Activated T-helper 2 cell treated with anti-CD3 and anti-CD28 coated beads, Interferon-gamma antibody, Interleukin-2, Interleukin-4, amounts not matched to agents 10 μg/mL and 5 μg/mL and 100 μg/mL, durations not matched to agents 14 hours and 24 hours and 36 hours (primary cell): ENCODE data around the gene UCN. TPM values are rescaled to one million over a fixed set of nuclear protein-coding genes. Genes with fewer than 3 reads are reported as not detected.
"Not testable (repeated sequence)": the region's sequence is repeated elsewhere in the genome, so short reads cannot be mapped to it uniquely, and the experiment has no call there.

ENCODE experiments used
- DNase-seq: peaks from one replicate; pipeline ENCODE4 v3.0.0; 2021; ENCODE audit warnings: low spot score
- H3K27ac Mint-ChIP-seq: one replicate; pipeline ENCODE4 v1.8.0; 2021; ENCODE audit warnings: mixed read lengths
- H3K27me3 Mint-ChIP-seq: one replicate; pipeline ENCODE4 v1.8.0; 2021; ENCODE audit warnings: low read depth, mixed read lengths
- H3K36me3 Mint-ChIP-seq: one replicate; pipeline ENCODE4 v1.8.0; 2021; ENCODE audit warnings: low read depth, mixed read lengths
- H3K4me1 Mint-ChIP-seq: one replicate; pipeline ENCODE4 v1.8.0; 2021; ENCODE audit warnings: low read depth, mixed read lengths
- H3K4me3 Mint-ChIP-seq: one replicate; pipeline ENCODE4 v1.8.0; 2021; ENCODE audit warnings: low read depth, mild to moderate bottlenecking, moderate library complexity, mixed read lengths
- H3K9me3 Mint-ChIP-seq: one replicate; pipeline ENCODE4 v1.8.0; 2021; ENCODE audit warnings: mixed read lengths
- intact Hi-C: fragments of 100-400 bp; cut with micrococcal nuclease; formaldehyde crosslinking; loops from one replicate; pipeline ENCODE4 v1.15.1; 2023
- total RNA-seq: library from RNA; stranded (reverse); gene quantifications from 2 replicates; pipeline ENCODE4 v1.2.3, GENCODE V29; 2022

Gene UCN, protein sequence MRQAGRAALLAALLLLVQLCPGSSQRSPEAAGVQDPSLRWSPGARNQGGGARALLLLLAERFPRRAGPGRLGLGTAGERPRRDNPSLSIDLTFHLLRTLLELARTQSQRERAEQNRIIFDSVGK
- 0.94 and 1.3 TPM in 2 replicates for total RNA-seq

DNA sequence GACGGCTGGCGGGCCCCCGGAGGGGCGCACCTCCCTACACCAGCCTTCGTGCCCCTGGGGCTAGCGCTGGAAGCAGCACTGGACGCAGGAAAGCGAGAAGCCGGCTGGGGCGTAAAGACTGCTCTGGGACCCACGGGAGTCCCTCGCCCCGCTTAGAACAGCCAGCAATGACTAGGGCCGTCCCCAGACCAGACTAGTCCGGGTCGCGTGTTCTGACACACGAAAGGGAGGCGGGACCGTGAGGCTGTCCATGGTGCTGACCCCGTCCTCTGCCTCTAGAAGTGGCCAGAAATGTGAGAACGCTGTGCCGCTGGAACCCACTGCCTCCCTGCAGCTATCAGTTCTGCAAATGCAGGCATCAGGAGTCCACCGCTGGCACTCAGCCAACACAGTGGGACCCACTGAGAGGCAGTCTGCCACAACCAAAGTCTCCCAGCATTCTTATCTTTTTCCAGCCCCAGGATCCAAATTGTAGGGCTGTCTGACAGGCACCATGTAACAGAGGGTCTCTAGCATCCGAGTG, at the start of gene UCN:
Gene UCN, minus strand, starts transcription at position 87 of the 523 bp plus-strand sequence. CDS start 550 bp downstream, outside the sequence.
- Mint-ChIP-seq H3K27me3 (peaks cover 21% of the 10 kb centered on the region), H3K4me3 (peak within 1 kb of the TSS; percentile 17), H3K4me1 (peaks cover 1% of the 10 kb centered on the region), H3K36me3 (peaks cover 22% of the 10 kb centered on the region), H3K9me3 (no peaks in the 10 kb centered on the region), H3K27ac (no peak within 1 kb of the TSS)
- intact Hi-C loops: no loop called here
- DNase-seq: no peak

DNA sequence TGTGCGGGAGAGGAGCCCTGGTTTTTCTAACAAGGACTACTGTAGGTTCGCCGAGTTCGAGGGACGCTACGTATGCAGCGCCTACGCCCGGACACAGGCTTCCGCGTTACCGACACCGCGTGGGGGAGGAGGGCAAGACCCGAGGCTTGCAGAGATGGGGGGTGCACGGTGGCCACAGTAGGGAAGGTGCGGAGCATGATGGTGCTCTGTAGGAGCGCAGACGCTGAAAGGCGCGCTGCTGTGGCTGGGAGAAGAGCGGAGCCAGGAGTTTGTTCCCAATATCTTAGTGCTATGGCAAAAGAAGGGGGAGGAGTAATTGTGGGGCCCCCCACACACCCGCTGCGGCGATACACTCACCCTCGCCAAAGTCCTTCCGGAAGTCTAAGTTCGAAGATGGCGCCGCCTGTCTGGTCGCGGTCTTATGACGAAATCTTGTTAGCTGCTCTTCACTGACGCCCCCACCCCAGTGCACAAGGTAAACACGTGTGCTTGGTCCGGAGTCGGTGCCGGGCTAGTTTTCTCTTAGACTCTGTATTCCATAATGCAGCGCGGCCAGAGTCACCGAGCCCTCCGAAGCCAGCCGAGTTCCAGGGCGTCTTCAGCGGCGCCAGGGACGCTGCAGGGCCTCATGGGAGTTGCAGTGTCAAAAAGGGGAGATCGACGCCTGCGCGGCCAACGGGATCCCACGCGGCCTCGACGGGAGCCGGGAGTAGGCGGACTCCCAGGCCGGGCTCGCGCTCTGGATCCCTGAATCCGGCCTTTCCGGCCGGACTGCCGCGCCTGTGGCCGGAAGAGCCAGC, 48.3 kb upstream of the UCN start, which contains the start of gene GTF3C2:
Gene GTF3C2, minus strand, starts transcription at position 383 of the 800 bp plus-strand sequence. CDS start 13,210 bp downstream, outside the sequence.
- H3K27me3 Mint-ChIP-seq: no peaks in the 10 kb centered on the region
- peaks cover 32% of the 10 kb centered on the region for H3K36me3 Mint-ChIP-seq
- peaks cover 31% of the 10 kb centered on the region for H3K4me1 Mint-ChIP-seq
- H3K27ac Mint-ChIP-seq: peak within 1 kb of the TSS; percentile 98
- peak; percentile 90 for DNase-seq
- intact Hi-C loops: loop anchor here (1.0 to 2.0 kb wide), 6 partner anchors 14 to 282 kb away; partner anchors contain the start of genes CAD, EIF2B4, MPV17 and NRBP1
- peak within 1 kb of the TSS; percentile 100 for H3K4me3 Mint-ChIP-seq
- H3K9me3 Mint-ChIP-seq: no peaks in the 10 kb centered on the region

DNA sequence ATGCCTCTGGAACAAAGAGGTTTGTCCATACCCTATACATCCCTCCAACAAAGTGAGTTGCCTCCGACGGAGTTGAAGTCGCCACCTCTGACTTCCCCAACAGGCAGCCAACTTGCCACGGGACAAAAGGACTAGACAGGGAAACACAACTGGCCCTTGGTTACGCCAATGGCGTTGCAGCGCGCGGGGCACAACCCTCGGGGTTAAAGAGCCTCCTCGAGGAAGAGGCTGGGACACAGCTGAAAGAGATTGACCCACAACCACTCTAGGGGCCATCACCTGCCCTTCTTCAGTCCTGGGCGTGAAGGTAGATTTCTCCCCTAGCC, 47.8 kb upstream of the UCN start:
- no peak for DNase-seq
- H3K27me3 Mint-ChIP-seq: no peaks in the 10 kb centered on the region
- H3K4me1 Mint-ChIP-seq: peaks cover 33% of the 10 kb centered on the region
- H3K9me3 Mint-ChIP-seq: no peaks in the 10 kb centered on the region
- H3K27ac Mint-ChIP-seq: peak overlapping the region; percentile 98
- H3K36me3 Mint-ChIP-seq: peaks cover 31% of the 10 kb centered on the region
- intact Hi-C loops: loop anchor here (1.0 to 2.0 kb wide), 6 partner anchors 14 to 283 kb away; partner anchors contain the start of genes CAD, EIF2B4, MPV17 and NRBP1
- peak overlapping the region; percentile 100 for H3K4me3 Mint-ChIP-seq

DNA sequence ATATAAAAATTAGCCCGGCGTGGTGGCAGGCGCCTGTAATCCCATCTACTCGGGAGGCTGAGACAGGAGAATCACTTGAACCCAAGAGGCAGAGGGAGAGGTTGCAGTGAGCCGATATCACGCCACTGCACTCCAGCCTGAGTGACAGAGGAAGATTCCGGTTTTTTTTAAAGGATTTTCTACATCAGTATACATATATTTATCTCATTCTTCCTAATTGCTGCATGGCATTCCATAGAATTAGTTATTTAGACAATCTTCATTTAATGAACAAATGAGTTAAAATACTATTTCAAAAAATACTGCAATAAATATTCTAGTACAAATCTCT, 46.3 kb upstream of the UCN start:
- Mint-ChIP-seq H3K4me3 (peak overlapping the region; percentile 53), H3K9me3 (no peaks in the 10 kb centered on the region), H3K4me1 (peaks cover 38% of the 10 kb centered on the region)

DNA sequence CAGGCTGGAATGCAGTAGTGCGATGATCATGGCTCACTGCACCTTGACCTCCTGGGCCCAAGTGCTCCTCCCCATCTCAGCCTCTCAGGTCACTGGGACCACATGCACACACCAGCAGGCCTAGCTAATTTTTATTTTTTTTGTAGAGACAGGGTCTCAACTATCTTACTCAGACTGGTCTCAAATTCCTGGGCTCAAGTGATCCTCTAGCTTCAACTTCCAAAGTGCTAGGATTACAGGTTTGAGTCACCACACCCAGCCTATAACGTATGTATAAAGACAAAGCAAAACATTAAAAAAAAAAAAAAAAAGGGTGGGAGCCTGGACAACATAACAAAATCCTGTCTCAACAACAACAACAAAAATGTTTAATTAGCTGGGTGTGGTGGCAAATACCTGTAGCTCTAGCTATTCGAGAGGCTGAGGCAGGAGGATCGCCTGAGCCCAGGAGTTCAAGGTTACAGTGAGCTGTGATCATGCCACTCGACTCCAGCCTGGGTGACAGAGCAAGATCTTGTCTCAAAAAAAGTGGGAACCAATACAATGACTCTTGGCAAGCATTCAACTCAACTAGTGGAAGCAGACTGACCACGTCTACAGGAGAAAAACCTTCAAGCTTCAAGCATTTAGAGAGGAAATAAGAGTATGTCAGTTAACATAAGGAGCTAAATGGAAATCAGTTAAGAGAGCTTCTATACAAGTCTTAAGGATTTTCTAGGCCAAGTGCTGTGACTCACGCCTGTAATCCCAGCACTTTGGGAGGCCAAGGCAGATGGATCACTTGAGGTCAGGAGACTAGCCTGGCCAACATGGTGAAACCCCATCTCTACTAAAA, 45.7 kb upstream of the UCN start:
- intact Hi-C loops: no loop called here
- peaks cover 33% of the 10 kb centered on the region for H3K36me3 Mint-ChIP-seq
- peaks cover 38% of the 10 kb centered on the region for H3K4me1 Mint-ChIP-seq

More for the DNA sequence above, 46.3 kb upstream of the UCN start:
- Mint-ChIP-seq H3K27ac (peak overlapping the region; percentile 13), H3K36me3 (peaks cover 30% of the 10 kb centered on the region), H3K27me3 (no peaks in the 10 kb centered on the region)
- intact Hi-C loops: no loop called here
- DNase-seq: no peak

DNA sequence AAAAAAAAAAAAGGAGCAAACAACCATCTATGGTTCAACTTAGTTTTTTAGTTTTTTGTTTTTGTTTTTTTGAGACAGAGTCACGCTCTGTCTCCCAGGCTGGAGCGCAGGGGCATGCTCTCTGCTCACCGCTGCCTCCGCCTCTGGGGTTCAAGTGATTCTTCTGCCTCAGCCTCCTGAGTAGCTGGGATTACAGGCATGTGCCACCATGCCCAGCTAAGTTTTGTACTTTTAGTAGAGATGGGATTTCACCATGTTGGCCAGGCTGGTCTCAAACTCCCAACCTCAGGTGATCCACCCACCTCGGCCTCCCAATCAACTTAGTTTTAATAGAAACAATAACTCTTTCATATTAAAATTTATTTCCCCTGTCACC, 45.1 kb upstream of the UCN start:
- intact Hi-C loops, H3K9me3 Mint-ChIP-seq, H3K4me3 Mint-ChIP-seq, H3K27ac Mint-ChIP-seq, H3K27me3 Mint-ChIP-seq, DNase-seq: not testable (repeated sequence)
- peaks cover 29% of the 10 kb centered on the region for H3K36me3 Mint-ChIP-seq
- H3K4me1 Mint-ChIP-seq: peaks cover 34% of the 10 kb centered on the region

More for the DNA sequence above, 45.7 kb upstream of the UCN start:
- Mint-ChIP-seq H3K27ac (peak overlapping the region; percentile 13), H3K9me3 (no peaks in the 10 kb centered on the region), H3K4me3 (peak overlapping the region; percentile 53), H3K27me3 (no peaks in the 10 kb centered on the region)
- DNase-seq: no peak

DNA sequence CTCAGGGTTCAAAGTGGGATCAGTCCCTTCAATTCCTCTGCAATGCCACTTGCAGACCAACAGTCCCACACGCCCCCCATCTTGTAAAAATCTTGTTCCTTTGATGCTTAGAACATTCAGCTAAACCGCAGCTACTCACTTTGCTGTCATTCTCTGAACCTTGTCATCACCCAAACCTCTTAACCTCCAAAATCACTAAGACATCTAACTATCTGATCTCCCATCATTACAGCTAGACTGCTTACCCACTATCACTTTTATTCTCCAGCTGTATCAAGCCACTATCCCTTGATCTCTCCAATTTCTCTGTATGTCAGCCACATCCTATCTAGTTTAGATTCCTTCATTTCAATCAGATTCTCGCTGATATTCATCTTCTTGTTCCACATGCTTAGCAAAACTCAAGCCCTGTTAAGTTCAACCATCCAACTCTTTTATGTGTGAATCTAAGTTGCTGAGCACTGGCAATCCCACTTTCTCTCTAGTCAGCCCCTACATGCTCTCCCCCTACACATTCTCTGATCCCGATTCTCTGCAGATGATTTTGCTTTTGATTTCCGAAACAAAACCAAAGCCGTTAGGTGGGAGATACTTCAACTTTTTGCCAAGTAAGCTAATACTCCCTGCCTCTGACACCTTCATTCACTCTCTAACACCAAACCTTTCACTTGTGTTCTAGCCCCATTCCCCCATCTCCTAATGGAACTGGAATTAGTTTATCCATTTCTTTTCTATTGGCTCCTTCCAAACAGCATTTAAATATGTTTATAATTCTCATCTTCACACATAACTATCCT, 43.8 kb upstream of the UCN start:
- no peak for DNase-seq
- intact Hi-C loops: loop anchor here (1.0 kb wide), 2 partner anchors 18 to 286 kb away; partner anchors contain the start of genes EIF2B4 and SNX17
- H3K4me3 Mint-ChIP-seq: no peak overlapping the region
- peaks cover 29% of the 10 kb centered on the region for H3K4me1 Mint-ChIP-seq
- H3K27ac Mint-ChIP-seq: peak overlapping the region; percentile 9
- no peaks in the 10 kb centered on the region for H3K27me3 Mint-ChIP-seq
- H3K36me3 Mint-ChIP-seq: peaks cover 29% of the 10 kb centered on the region
- H3K9me3 Mint-ChIP-seq: no peaks in the 10 kb centered on the region

DNA sequence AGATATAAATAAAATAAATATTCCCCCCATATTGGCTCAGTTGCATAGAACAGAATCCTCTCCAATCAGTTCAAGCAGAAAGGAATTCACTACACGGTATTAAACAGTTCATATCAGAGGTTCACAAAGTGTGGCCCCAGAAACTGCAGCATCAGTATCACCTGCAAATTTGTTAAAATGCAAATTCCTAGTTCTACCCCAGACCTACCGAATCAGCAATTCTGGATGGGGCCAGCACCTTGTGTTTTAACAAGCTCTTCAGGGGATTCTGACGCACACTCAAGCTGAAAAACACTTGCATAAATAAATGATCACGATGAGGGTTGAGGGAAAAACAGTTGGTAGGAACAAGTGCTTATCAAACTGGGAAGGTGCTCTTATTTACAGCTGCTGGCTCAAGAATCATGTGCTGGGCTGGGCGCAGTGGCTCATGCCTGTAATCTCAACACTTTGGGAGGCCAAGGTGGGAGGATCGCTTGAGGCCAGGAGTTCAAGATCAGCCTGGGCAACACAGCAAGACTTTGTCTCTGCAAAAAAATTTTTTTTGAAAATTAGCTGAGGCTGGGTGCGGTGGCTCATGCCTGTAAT, 42.0 kb upstream of the UCN start:
- intact Hi-C loops: no loop called here
- H3K36me3 Mint-ChIP-seq: peaks cover 27% of the 10 kb centered on the region
- no peak overlapping the region for H3K27ac Mint-ChIP-seq

DNA sequence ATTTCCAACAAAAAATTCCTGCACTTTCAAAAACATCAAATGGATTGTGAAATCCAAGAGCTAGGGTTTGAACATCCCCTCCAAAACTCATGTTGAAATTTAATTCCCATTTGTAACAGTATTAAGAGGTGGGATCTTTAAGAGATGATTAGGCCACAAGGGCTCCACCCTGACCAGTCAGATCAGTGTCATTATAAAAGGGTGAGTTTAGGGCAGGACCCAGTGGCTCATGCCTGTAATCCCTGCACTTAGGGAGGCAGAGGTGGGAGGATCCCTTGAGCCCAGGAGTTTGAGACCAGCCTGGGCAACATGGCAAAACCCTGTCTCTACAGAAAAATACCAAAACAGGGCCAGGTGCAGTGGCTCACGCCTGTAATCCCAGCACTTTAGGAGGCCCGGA, 39.4 kb upstream of the UCN start:
- Mint-ChIP-seq H3K27me3 (no peaks in the 10 kb centered on the region), H3K9me3 (no peaks in the 10 kb centered on the region), H3K4me1 (peaks cover 17% of the 10 kb centered on the region), H3K27ac (no peak overlapping the region), H3K4me3 (no peak overlapping the region), H3K36me3 (peaks cover 37% of the 10 kb centered on the region)
- intact Hi-C loops: no loop called here
- no peak for DNase-seq

More for the DNA sequence above, 42.0 kb upstream of the UCN start:
- no peak for DNase-seq
- Mint-ChIP-seq H3K27me3 (no peaks in the 10 kb centered on the region), H3K9me3 (no peaks in the 10 kb centered on the region), H3K4me1 (peaks cover 25% of the 10 kb centered on the region), H3K4me3 (no peak overlapping the region)

DNA sequence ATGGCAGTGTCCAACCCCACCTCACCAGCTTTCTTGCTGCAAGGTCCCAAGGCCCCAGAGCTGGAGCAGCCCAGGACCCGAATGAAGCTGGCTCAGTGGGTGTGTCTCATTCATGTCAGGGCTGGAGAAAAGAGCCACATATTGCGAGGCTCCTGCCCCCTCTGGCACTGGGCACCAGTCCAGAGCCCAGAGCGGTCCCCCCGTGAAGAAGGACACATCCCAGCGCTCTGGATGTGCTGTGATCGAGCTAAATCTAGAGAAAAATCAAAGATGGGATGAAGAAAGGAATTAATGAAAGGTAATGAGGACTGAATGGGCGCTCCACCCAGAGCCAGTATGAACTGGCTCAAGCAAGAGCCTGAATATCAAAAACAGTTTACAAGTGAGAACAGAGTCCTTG, 27.9 kb upstream of the UCN start:
- intact Hi-C loops: no loop called here
- Mint-ChIP-seq H3K36me3 (peaks cover 57% of the 10 kb centered on the region), H3K4me1 (no peaks in the 10 kb centered on the region), H3K27me3 (no peaks in the 10 kb centered on the region), H3K27ac (no peak overlapping the region), H3K9me3 (no peaks in the 10 kb centered on the region), H3K4me3 (no peak overlapping the region)
- no peak for DNase-seq

DNA sequence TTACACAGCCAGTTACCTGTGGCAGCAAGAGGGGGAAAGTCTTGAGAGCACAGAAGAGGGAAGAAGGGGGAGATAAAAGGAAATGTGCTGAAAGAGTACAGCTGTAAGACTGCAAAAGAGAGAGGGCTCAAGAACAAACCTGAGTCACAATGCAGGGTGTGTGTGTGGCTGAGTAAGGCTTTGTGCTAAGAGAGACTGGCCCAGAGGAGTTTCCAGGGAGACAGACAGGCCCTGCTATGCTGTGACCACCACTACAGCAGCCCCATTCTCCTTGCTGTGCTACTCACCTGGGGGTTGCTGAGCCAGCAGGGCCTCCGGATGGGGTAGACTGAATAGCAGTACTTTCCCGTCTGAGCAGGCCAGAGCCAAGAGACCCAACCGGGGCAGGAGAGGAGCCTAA, 27.1 kb upstream of the UCN start:
- DNase-seq: no peak
- H3K4me1 Mint-ChIP-seq: no peaks in the 10 kb centered on the region
- H3K27ac Mint-ChIP-seq: no peak overlapping the region

DNA sequence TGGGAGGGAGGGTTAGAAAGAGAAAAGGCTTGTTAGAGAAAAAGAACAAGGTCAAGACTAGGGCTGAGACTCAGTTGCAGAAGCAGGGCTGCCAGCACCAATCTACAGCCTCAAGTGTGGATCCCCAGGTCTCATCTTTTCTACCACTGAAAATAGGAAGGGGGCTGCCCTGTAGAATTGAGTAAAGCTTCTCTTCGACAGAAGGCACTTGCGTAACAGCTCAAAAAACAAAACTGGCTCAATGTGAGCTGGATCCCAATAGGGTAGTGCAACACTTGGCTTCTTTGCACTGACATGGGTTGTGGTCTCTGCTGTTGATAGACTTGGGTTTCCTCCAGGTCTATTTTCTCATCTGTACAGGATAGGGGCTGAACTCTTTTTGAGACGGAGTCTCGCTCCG, 16.5 kb upstream of the UCN start:
- intact Hi-C loops: no loop called here
- no peak overlapping the region for H3K27ac Mint-ChIP-seq

More for the DNA sequence above, 27.1 kb upstream of the UCN start:
- H3K27me3 Mint-ChIP-seq: no peaks in the 10 kb centered on the region
- peaks cover 56% of the 10 kb centered on the region for H3K36me3 Mint-ChIP-seq
- intact Hi-C loops: no loop called here
- no peak overlapping the region for H3K4me3 Mint-ChIP-seq
- no peaks in the 10 kb centered on the region for H3K9me3 Mint-ChIP-seq

More for the DNA sequence above, 16.5 kb upstream of the UCN start:
- no peaks in the 10 kb centered on the region for H3K27me3 Mint-ChIP-seq
- DNase-seq: no peak
- H3K4me3 Mint-ChIP-seq: peak overlapping the region; percentile 44
- H3K36me3 Mint-ChIP-seq: peaks cover 34% of the 10 kb centered on the region
- H3K9me3 Mint-ChIP-seq: no peaks in the 10 kb centered on the region
- H3K4me1 Mint-ChIP-seq: peaks cover 17% of the 10 kb centered on the region
